ENCODE data around the gene NUDT8. TPM values are rescaled to one million over a fixed set of nuclear protein-coding genes. Genes with fewer than 3 reads are reported as not detected.
"Not testable (repeated sequence)": the region's sequence is repeated elsewhere in the genome, so short reads cannot be mapped to it uniquely, and the experiment has no call there.

Gene NUDT8
- total RNA-seq, 2 donors from 2014 or later, result 11.5 to 21.8 TPM

DNA sequence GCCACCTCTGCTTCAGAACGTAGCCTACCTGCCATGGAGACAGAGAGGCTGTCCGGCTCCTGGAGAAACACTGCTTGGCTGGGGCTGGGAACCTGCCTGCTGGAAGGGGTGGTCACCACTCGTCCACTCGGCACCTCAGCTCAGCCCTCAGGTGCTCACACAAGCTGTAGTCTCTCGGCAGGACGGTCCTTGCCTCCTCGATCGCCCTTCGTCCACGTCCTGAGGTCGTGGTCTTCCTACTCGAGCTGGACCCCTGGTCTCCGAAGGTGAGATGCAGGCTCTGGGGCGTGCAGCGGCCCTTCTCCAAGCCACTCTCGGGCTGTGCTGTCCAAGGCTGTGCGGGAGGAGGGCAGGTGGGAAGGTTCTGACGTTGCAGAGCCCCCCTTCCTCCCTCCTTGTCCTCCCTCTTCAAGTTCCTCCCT, 9.7 kb upstream of the NUDT8 start, which contains the start of gene TBX10:
TBX10 (minus strand) TSS at position 326 of the 422 bp plus-strand sequence; CDS start at position 35, 291 bp downstream.
- intact Hi-C loops (cut with DNase I), result no loop called here
- TF ChIP-seq POLR2A (IDR thresholded peaks at IDR 0.05), result no peak
- TF ChIP-seq, protein P1, sequence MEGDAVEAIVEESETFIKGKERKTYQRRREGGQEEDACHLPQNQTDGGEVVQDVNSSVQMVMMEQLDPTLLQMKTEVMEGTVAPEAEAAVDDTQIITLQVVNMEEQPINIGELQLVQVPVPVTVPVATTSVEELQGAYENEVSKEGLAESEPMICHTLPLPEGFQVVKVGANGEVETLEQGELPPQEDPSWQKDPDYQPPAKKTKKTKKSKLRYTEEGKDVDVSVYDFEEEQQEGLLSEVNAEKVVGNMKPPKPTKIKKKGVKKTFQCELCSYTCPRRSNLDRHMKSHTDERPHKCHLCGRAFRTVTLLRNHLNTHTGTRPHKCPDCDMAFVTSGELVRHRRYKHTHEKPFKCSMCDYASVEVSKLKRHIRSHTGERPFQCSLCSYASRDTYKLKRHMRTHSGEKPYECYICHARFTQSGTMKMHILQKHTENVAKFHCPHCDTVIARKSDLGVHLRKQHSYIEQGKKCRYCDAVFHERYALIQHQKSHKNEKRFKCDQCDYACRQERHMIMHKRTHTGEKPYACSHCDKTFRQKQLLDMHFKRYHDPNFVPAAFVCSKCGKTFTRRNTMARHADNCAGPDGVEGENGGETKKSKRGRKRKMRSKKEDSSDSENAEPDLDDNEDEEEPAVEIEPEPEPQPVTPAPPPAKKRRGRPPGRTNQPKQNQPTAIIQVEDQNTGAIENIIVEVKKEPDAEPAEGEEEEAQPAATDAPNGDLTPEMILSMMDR (IDR thresholded peaks at IDR 0.05), result no peak
- H3K4me3 ChIP-seq, result no peak within 1 kb of the TSS

GRCh38 chr11:67638535-67639437, 9.0 kb upstream of the NUDT8 start:
- no peaks in the 10 kb centered on the region for H3K36me3 ChIP-seq (replicated peaks in 1 of 2; ENCODE audit: insufficient read depth in 1 of 2, low read depth in 2 of 2)
- H3K27ac ChIP-seq, result no peak overlapping the region
- WGBS, 2 donors, result 83 to 92% methylated on average over 4 to 21 of the region's 24 CpGs
- no peak for ATAC-seq
- no peaks in the 10 kb centered on the region for H3K27me3 ChIP-seq
- no peaks in the 10 kb centered on the region for H3K9me3 ChIP-seq
- no peak for TF ChIP-seq POLR2A (IDR thresholded peaks at IDR 0.05)
- TF ChIP-seq, protein P1 (IDR thresholded peaks at IDR 0.05), result no peak
- no peak for DNase-seq
- H3K4me1 ChIP-seq, result peaks cover 5% of the 10 kb centered on the region
- intact Hi-C loops (cut with DNase I), result no loop called here
- H3K4me3 ChIP-seq, result no peak overlapping the region

More for the DNA sequence above, 9.7 kb upstream of the NUDT8 start, which contains the start of gene TBX10:
- ATAC-seq (no peak), DNase-seq (no peak)
- whole genome bisulfite sequencing, 2 donors, result 70 to 100% methylated on average over 1 to 18 of the region's 18 CpGs
- peaks cover 5% of the 10 kb centered on the region for H3K4me1 ChIP-seq
- H3K27ac ChIP-seq, result no peak within 1 kb of the TSS
- no peaks in the 10 kb centered on the region for H3K27me3 ChIP-seq
- no peaks in the 10 kb centered on the region for H3K36me3 ChIP-seq (replicated peaks in 1 of 2; ENCODE audit: insufficient read depth in 1 of 2, low read depth in 2 of 2)
- no peaks in the 10 kb centered on the region for H3K9me3 ChIP-seq

- H3K27ac ChIP-seq; ATAC-seq; H3K4me3 ChIP-seq; H3K27me3 ChIP-seq; intact Hi-C loops (cut with DNase I); H3K9me3 ChIP-seq; H3K36me3 ChIP-seq (replicated peaks in 1 of 2; ENCODE audit: insufficient read depth in 1 of 2, low read depth in 2 of 2); DNase-seq: not testable (repeated sequence)
- H3K4me1 ChIP-seq, result peaks cover 15% of the 10 kb centered on the region
- WGBS, 2 donors, result 88 to 92% methylated on average over 3 of the region's 3 CpGs
Measured at GRCh38 chr11:67637441-67637840, 7.7 kb upstream of the NUDT8 start.

DNA sequence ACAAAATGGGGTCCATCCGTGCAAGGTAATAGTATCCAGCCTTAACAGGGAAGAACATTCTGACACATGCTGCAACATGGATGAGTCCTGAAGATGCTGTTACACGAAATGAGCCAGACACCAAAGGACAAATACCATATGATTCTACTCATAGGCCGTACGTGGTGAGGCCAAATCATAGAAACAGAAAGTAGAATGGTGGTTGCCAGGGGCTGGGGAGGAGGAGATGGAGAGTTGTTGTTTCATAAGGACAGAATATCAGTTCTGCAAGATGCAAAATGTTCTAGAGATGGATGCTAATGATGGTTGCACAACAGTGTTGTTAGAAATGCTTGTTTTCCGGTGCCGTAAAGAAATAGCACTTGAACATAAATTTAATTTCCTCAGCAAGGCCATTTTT, 7.2 kb upstream of the NUDT8 start:
- intact Hi-C loops (cut with DNase I), result no loop called here
- 82 to 88% methylated on average over 6 of the region's 6 CpGs for WGBS, 2 donors
- ATAC-seq, result no peak

GRCh38 chr11:67635231-67635521, 5.4 kb upstream of the NUDT8 start:
- Histone ChIP-seq H3K4me1 (peaks cover 35% of the 10 kb centered on the region), H3K9me3 (no peaks in the 10 kb centered on the region), H3K36me3 (replicated peaks in 1 of 2; ENCODE audit: insufficient read depth in 1 of 2, low read depth in 2 of 2) (no peaks in the 10 kb centered on the region), H3K4me3 (no peak overlapping the region), H3K27me3 (no peaks in the 10 kb centered on the region), H3K27ac (no peak overlapping the region)
- TF ChIP-seq POLR2A (IDR thresholded peaks at IDR 0.05), result no peak
- TF ChIP-seq, protein P1 (IDR thresholded peaks at IDR 0.05), result no peak
- 91 to 100% methylated on average over 2 to 4 of the region's 4 CpGs for WGBS, 2 donors
- intact Hi-C loops (cut with DNase I), result no loop called here
- DNase-seq, result no peak
- no peak for ATAC-seq

More for the DNA sequence above, 7.2 kb upstream of the NUDT8 start:
- Histone ChIP-seq H3K9me3 (no peaks in the 10 kb centered on the region), H3K27ac (no peak overlapping the region), H3K4me3 (no peak overlapping the region), H3K36me3 (replicated peaks in 1 of 2; ENCODE audit: insufficient read depth in 1 of 2, low read depth in 2 of 2) (no peaks in the 10 kb centered on the region), H3K4me1 (peaks cover 20% of the 10 kb centered on the region), H3K27me3 (no peaks in the 10 kb centered on the region)
- no peak for TF ChIP-seq POLR2A (IDR thresholded peaks at IDR 0.05)
- TF ChIP-seq, protein P1 (IDR thresholded peaks at IDR 0.05), result no peak
- no peak for DNase-seq
